Caco-2 (cell line): ENCODE measurements around the gene STAT4. TPM values are rescaled to one million over a fixed set of nuclear protein-coding genes. Genes with fewer than 3 reads are reported as not detected.

Experiments used
- BruUV-seq: library from RNA; stranded (reverse); fragments of 400-500 nt; replicated peaks from 2 replicates; lab custom pipeline; 2021; lab: Mats Ljungman, UMichigan
- CTCF ChIA-PET: fragments of 300-600 bp; sonication (Branson Sonifier 250); formaldehyde crosslinking; loops from one replicate; lab custom pipeline; 2022; ENCODE audit warnings: antibody characterized with exemption; lab: Charles Lee
- POLR2A ChIA-PET: fragments of 300-600 bp; sonication (Branson Sonifier 250); formaldehyde crosslinking; loops from one replicate; lab custom pipeline; 2022; ENCODE audit warnings: antibody characterized with exemption; lab: Charles Lee
- DNase-seq, 2 experiments: peaks; one replicate each; pipeline versions ENCODE4 v3.0.0 to v3.0.0-alpha.2; 2020 to 2022
- H3K27me3 ChIP-seq: replicated peaks from 2 replicates; pipeline ENCODE4 v1.6.0; 2011; ENCODE audit warnings: low read length; ENCODE audit not compliant: control insufficient read depth, insufficient read depth
- H3K36me3 ChIP-seq: 2 replicates; pipeline ENCODE4 v1.5.1; 2011; ENCODE audit warnings: low read length; ENCODE audit not compliant: control insufficient read depth, insufficient read depth
- H3K4me1 ChIP-seq: fragments of 250-450 bp; sonication (Bioruptor Pico); 2 replicates; pipeline ENCODE4 v1.5.1; 2020; ENCODE audit warnings: mild to moderate bottlenecking
- H3K4me3 ChIP-seq: 2 replicates; pipeline ENCODE4 v1.5.1; 2011; ENCODE audit warnings: low read depth, mild to moderate bottlenecking, control low read depth, low read length
- H3K9me3 ChIP-seq: fragments of 250-450 bp; sonication (Bioruptor Pico); 2 replicates; pipeline ENCODE4 v1.5.1; 2020; ENCODE audit warnings: mild to moderate bottlenecking, moderate library complexity
- H3K27ac Mint-ChIP-seq: one replicate; pipeline ENCODE4 v1.8.0; 2022; ENCODE audit warnings: mixed read lengths; ENCODE audit not compliant: unreplicated experiment
- H3K27me3 Mint-ChIP-seq: one replicate; pipeline ENCODE4 v1.8.0; 2022; ENCODE audit warnings: mixed read lengths; ENCODE audit not compliant: insufficient read depth, unreplicated experiment
- H3K36me3 Mint-ChIP-seq: one replicate; pipeline ENCODE4 v1.8.0; 2022; ENCODE audit warnings: mild to moderate bottlenecking, mixed read lengths; ENCODE audit not compliant: insufficient read depth, unreplicated experiment
- H3K4me1 Mint-ChIP-seq: one replicate; pipeline ENCODE4 v1.8.0; 2022; ENCODE audit warnings: low read depth, mixed read lengths; ENCODE audit not compliant: unreplicated experiment
- H3K4me3 Mint-ChIP-seq: one replicate; pipeline ENCODE4 v1.8.0; 2022; ENCODE audit warnings: mild to moderate bottlenecking, moderate library complexity, mixed read lengths; ENCODE audit not compliant: unreplicated experiment
- H3K9me3 Mint-ChIP-seq: one replicate; pipeline ENCODE4 v1.8.0; 2022; ENCODE audit warnings: mixed read lengths; ENCODE audit not compliant: unreplicated experiment
- CTCF ChIP-seq, 2 experiments: fragments of 200-600 bp in 1 of 2; IDR thresholded peaks; 1 replicate in 1 of 2; 2 replicates in 1 of 2; pipeline versions ENCODE4 v1.5.1 to v1.8.0; 2011 to 2022; ENCODE audit warnings: antibody characterized with exemption in 1 of 2, control low read depth in 1 of 2, inconsistent platforms in 1 of 2, low read depth in 1 of 2, low read length in 1 of 2, mild to moderate bottlenecking in 1 of 2, moderate library complexity in 1 of 2; ENCODE audit not compliant: insufficient read depth in 1 of 2, severe bottlenecking in 1 of 2, unreplicated experiment in 1 of 2
- intact Hi-C: fragments of 100-400 bp; cut with micrococcal nuclease; formaldehyde crosslinking; loops from one replicate; pipeline ENCODE4 v1.10.0; 2022; ENCODE audit not compliant: unreplicated experiment
- total RNA-seq: library from RNA; stranded (reverse); gene quantifications from 2 replicates; pipeline ENCODE4 v1.2.3, GENCODE V29; 2022

The STAT4 gene
- total RNA-seq, 1 experiment from 2014 or later: 0.48 TPM

GRCh38 chr2:191069606-191070005 is 81.2 kb downstream of the STAT4 start:
- no peak for DNase-seq
- Mint-ChIP-seq H3K9me3 (no peaks in the 10 kb centered on the region), H3K27ac (no peak overlapping the region), H3K27me3 (peaks cover 13% of the 10 kb centered on the region), H3K4me1 (no peaks in the 10 kb centered on the region), H3K36me3 (no peaks in the 10 kb centered on the region), H3K4me3 (no peak overlapping the region)
- no peaks in the 10 kb centered on the region for H3K4me1 ChIP-seq
- no peak for TF ChIP-seq CTCF (IDR thresholded peaks at IDR 0.05; ENCODE audit: insufficient read depth in 1 of 2, low read depth in 1 of 2, low read length in 1 of 2, severe bottlenecking in 1 of 2, unreplicated experiment in 1 of 2)
- intact Hi-C loops: no loop called here
- CTCF ChIA-PET: no interaction called here
- no TSS peak for BruUV-seq
- no peaks in the 10 kb centered on the region; the same call in 1 of the 2 replicates for H3K27me3 ChIP-seq
- H3K4me3 ChIP-seq: no peak overlapping the region
- H3K9me3 ChIP-seq: no peaks in the 10 kb centered on the region; the same call in 1 of the 2 replicates
- POLR2A ChIA-PET: no interaction called here
- H3K36me3 ChIP-seq: no peaks in the 10 kb centered on the region

GRCh38 chr2:191066919-191067233 is 83.9 kb downstream of the STAT4 start:
- Mint-ChIP-seq H3K27me3 (peaks cover 18% of the 10 kb centered on the region), H3K27ac (no peak overlapping the region), H3K4me1 (no peaks in the 10 kb centered on the region), H3K4me3 (no peak overlapping the region), H3K9me3 (no peaks in the 10 kb centered on the region), H3K36me3 (no peaks in the 10 kb centered on the region)
- H3K27me3 ChIP-seq: no peaks in the 10 kb centered on the region; the same call in 1 of the 2 replicates
- no peak for TF ChIP-seq CTCF (IDR thresholded peaks at IDR 0.05; ENCODE audit: insufficient read depth in 1 of 2, low read depth in 1 of 2, low read length in 1 of 2, severe bottlenecking in 1 of 2, unreplicated experiment in 1 of 2)
- no peaks in the 10 kb centered on the region for H3K4me1 ChIP-seq
- POLR2A ChIA-PET: no interaction called here
- CTCF ChIA-PET: no interaction called here
- H3K9me3 ChIP-seq: no peaks in the 10 kb centered on the region; the same call in 1 of the 2 replicates
- H3K36me3 ChIP-seq: no peaks in the 10 kb centered on the region
- no TSS peak for BruUV-seq
- intact Hi-C loops: no loop called here
- H3K4me3 ChIP-seq: no peak overlapping the region
- no peak for DNase-seq

GRCh38 chr2:191066197-191066918 is 84.4 kb downstream of the STAT4 start:
- H3K4me3 ChIP-seq: no peak overlapping the region
- no peaks in the 10 kb centered on the region for H3K9me3 Mint-ChIP-seq
- no peaks in the 10 kb centered on the region for H3K4me1 Mint-ChIP-seq
- H3K27me3 Mint-ChIP-seq: peaks cover 19% of the 10 kb centered on the region
- no TSS peak for BruUV-seq
- no peaks in the 10 kb centered on the region; the same call in 1 of the 2 replicates for H3K9me3 ChIP-seq
- intact Hi-C loops: no loop called here
- H3K27ac Mint-ChIP-seq: no peak overlapping the region
- DNase-seq: no peak
- ChIA-PET POLR2A (no interaction called here), CTCF (no interaction called here)
- H3K36me3 ChIP-seq: no peaks in the 10 kb centered on the region
- H3K4me1 ChIP-seq: no peaks in the 10 kb centered on the region
- no peak for TF ChIP-seq CTCF (IDR thresholded peaks at IDR 0.05; ENCODE audit: insufficient read depth in 1 of 2, low read depth in 1 of 2, low read length in 1 of 2, severe bottlenecking in 1 of 2, unreplicated experiment in 1 of 2)
- no peak overlapping the region for H3K4me3 Mint-ChIP-seq
- no peaks in the 10 kb centered on the region for H3K27me3 ChIP-seq
- no peaks in the 10 kb centered on the region for H3K36me3 Mint-ChIP-seq
